GM12878 (cell line): ENCODE results near the gene PDXP. TPM values are rescaled to one million over a fixed set of nuclear protein-coding genes. Genes with fewer than 3 reads are reported as not detected.

Source experiments
- BACH1 ChIP-seq: fragments of 450-650 bp; IDR thresholded peaks from 2 replicates; pipeline ENCODE4 v1.6.1; 2017; ENCODE audit warnings: mild to moderate bottlenecking, borderline replicate concordance
- CHD2 ChIP-seq: IDR thresholded peaks from 2 replicates; pipeline ENCODE4 v1.6.1; 2011; ENCODE audit warnings: low read depth, low read length, improper control_type of control experiment, borderline replicate concordance
- CREM ChIP-seq: IDR thresholded peaks from 2 replicates; pipeline ENCODE4 v1.6.1; 2014; ENCODE audit warnings: antibody characterized with exemption, low read depth
- E2F4 ChIP-seq: IDR thresholded peaks from 2 replicates; pipeline ENCODE4 v1.6.1; 2012; ENCODE audit warnings: low read depth, low read length, improper control_type of control experiment
- ESRRA ChIP-seq: IDR thresholded peaks from 2 replicates; pipeline ENCODE4 v1.6.1; 2012; ENCODE audit warnings: mild to moderate bottlenecking, low read length, improper control_type of control experiment
- HDGF ChIP-seq: fragments of 450-650 bp; IDR thresholded peaks from 2 replicates; pipeline ENCODE4 v1.6.1; 2016; ENCODE audit warnings: antibody characterized with exemption
- HSF1 ChIP-seq: fragments of 150-350 bp; IDR thresholded peaks from 2 replicates; pipeline ENCODE4 v1.6.1; 2014; ENCODE audit warnings: mild to moderate bottlenecking, low read depth, low read length
- PAX8 ChIP-seq: fragments of 450-650 bp; IDR thresholded peaks from 2 replicates; pipeline ENCODE4 v1.6.1; 2017; ENCODE audit warnings: mild to moderate bottlenecking, moderate library complexity
- PBX3 ChIP-seq: IDR thresholded peaks from 2 replicates; pipeline ENCODE4 v1.6.1; 2011; ENCODE audit warnings: mild to moderate bottlenecking, low read depth, low read length, moderate library complexity; ENCODE audit not compliant: insufficient replicate concordance
- PML ChIP-seq: IDR thresholded peaks from 2 replicates; pipeline ENCODE4 v1.6.1; 2012; ENCODE audit warnings: low read length, inconsistent platforms
- POU2F2 ChIP-seq: IDR thresholded peaks from 3 replicates; pipeline ENCODE4 v1.6.1; 2011; ENCODE audit warnings: low read depth, mild to moderate bottlenecking, low read length, borderline replicate concordance
- RUNX3 ChIP-seq: IDR thresholded peaks from 2 replicates; pipeline ENCODE4 v1.6.1; 2012; ENCODE audit warnings: low read length, inconsistent platforms
- TCF3 ChIP-seq: IDR thresholded peaks from 2 replicates; pipeline ENCODE4 v1.6.1; 2012; ENCODE audit warnings: low read depth, mild to moderate bottlenecking, low read length, borderline replicate concordance; ENCODE audit not compliant: insufficient read depth
- WRNIP1 ChIP-seq: IDR thresholded peaks from 2 replicates; pipeline ENCODE4 v1.6.1; 2011; ENCODE audit warnings: low read depth, low read length, improper control_type of control experiment, borderline replicate concordance
- YY1 ChIP-seq: IDR thresholded peaks from 2 replicates; pipeline ENCODE4 v1.6.1; 2011; ENCODE audit warnings: low read depth, mild to moderate bottlenecking, low read length
- polyA plus RNA-seq, 11 experiments: library from polyadenylated mRNA; depleted of rRNA in 4 of 11; unstranded in 6 of 11; stranded (reverse) in 5 of 11; fragments of >200 nt; fragmentation: Nextera tagmentation in 4 of 11; fragmentation: Illumina TruSeq in 1 of 11; extraction: Ambion mirVana in 4 of 11; extraction: Trizol in 1 of 11; gene quantifications; 1 replicate in 1 of 11; 2 replicates in 10 of 11; pipeline versions ENCODE4 v1.2.1 to v1.2.3, GENCODE V29; 2011 to 2016; ENCODE audit warnings: inconsistent platforms in 2 of 11, missing spikeins in 2 of 11, low read depth in 1 of 11
- total RNA-seq, 4 experiments: library from RNA; depleted of rRNA in 3 of 4; stranded (reverse); fragments of >200 nt in 3 of 4; fragmentation: Illumina TruSeq in 1 of 4; extraction: Trizol in 1 of 4; gene quantifications; 2 replicates each; pipeline versions ENCODE4 v1.2.1 to v1.2.3, GENCODE V29; 2013 to 2021
- TF ChIP-seq, protein P1 (sequence below): fragments of 450-650 bp; conservative IDR thresholded peaks from 2 replicates; pipeline ENCODE4 v1.6.1; 2017; ENCODE audit warnings: mild to moderate bottlenecking, moderate library complexity
- TF ChIP-seq, protein P2 (sequence below): fragments of 450-650 bp; IDR thresholded peaks from 2 replicates; pipeline ENCODE4 v1.6.1; 2017; ENCODE audit warnings: mild to moderate bottlenecking, moderate library complexity

The PDXP gene
- total and polyA plus RNA-seq, 10 of the 15 experiments (the other 5 are each of a cell fraction or from before 2014, with no cell fraction given) = 4.4 to 56.7 (median 34.6) TPM

- TF ChIP-seq PBX3 = peak; percentile 46
- TF ChIP-seq ESRRA = no peak
- TF ChIP-seq YY1 = 0 out of 2 replicates have a peak, but pooled peaks have one; percentile 12
- no peak for TF ChIP-seq E2F4
- no peak for TF ChIP-seq PAX8
- peak; percentile 37; the same call in 1 of the 2 replicates for TF ChIP-seq RUNX3
- peak; percentile 48; the same call in 1 of the 2 replicates for TF ChIP-seq PML
- TF ChIP-seq BACH1 = peak; percentile 44; the same call in 1 of the 2 replicates
- TF ChIP-seq POU2F2 = peak; percentile 28; the same call in 1 of the 3 replicates
- TF ChIP-seq, protein P1, sequence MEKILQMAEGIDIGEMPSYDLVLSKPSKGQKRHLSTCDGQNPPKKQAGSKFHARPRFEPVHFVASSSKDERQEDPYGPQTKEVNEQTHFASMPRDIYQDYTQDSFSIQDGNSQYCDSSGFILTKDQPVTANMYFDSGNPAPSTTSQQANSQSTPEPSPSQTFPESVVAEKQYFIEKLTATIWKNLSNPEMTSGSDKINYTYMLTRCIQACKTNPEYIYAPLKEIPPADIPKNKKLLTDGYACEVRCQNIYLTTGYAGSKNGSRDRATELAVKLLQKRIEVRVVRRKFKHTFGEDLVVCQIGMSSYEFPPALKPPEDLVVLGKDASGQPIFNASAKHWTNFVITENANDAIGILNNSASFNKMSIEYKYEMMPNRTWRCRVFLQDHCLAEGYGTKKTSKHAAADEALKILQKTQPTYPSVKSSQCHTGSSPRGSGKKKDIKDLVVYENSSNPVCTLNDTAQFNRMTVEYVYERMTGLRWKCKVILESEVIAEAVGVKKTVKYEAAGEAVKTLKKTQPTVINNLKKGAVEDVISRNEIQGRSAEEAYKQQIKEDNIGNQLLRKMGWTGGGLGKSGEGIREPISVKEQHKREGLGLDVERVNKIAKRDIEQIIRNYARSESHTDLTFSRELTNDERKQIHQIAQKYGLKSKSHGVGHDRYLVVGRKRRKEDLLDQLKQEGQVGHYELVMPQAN = no peak
- TF ChIP-seq CREM = peak; percentile 53; the same call in 1 of the 2 replicates
- TF ChIP-seq HSF1 = peak; percentile 95; the same call in 1 of the 2 replicates
- TF ChIP-seq HDGF = peak; percentile 69; the same call in 1 of the 2 replicates
- 0 out of 2 replicates have a peak, but pooled peaks have one; percentile 14 for TF ChIP-seq WRNIP1
- TF ChIP-seq CHD2 = 0 out of 2 replicates have a peak, but pooled peaks have one; percentile 19
- peak; percentile 60; the same call in 1 of the 2 replicates for TF ChIP-seq TCF3
- TF ChIP-seq, protein P2, sequence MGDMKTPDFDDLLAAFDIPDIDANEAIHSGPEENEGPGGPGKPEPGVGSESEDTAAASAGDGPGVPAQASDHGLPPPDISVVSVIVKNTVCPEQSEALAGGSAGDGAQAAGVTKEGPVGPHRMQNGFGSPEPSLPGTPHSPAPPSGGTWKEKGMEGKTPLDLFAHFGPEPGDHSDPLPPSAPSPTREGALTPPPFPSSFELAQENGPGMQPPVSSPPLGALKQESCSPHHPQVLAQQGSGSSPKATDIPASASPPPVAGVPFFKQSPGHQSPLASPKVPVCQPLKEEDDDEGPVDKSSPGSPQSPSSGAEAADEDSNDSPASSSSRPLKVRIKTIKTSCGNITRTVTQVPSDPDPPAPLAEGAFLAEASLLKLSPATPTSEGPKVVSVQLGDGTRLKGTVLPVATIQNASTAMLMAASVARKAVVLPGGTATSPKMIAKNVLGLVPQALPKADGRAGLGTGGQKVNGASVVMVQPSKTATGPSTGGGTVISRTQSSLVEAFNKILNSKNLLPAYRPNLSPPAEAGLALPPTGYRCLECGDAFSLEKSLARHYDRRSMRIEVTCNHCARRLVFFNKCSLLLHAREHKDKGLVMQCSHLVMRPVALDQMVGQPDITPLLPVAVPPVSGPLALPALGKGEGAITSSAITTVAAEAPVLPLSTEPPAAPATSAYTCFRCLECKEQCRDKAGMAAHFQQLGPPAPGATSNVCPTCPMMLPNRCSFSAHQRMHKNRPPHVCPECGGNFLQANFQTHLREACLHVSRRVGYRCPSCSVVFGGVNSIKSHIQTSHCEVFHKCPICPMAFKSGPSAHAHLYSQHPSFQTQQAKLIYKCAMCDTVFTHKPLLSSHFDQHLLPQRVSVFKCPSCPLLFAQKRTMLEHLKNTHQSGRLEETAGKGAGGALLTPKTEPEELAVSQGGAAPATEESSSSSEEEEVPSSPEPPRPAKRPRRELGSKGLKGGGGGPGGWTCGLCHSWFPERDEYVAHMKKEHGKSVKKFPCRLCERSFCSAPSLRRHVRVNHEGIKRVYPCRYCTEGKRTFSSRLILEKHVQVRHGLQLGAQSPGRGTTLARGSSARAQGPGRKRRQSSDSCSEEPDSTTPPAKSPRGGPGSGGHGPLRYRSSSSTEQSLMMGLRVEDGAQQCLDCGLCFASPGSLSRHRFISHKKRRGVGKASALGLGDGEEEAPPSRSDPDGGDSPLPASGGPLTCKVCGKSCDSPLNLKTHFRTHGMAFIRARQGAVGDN = peak; percentile 56; the same call in 1 of the 2 replicates
Observed at GRCh38 chr22:37676736-37677492, 18.4 kb downstream of the PDXP start (continued).
